Stimulated activated CD8-positive, alpha-beta memory T cell treated with anti-CD3 and anti-CD28 coated beads, Interleukin-7, amount 100 ng/mL, for 1 hour (primary cell): ENCODE measurements around the gene CLMN.

Experiments used
- DNase-seq, 2 donors: peaks; one replicate each; pipeline ENCODE4 v3.0.0-alpha.2; 2020; ENCODE audit warnings: low read depth in 2 of 2

Gene CLMN

DNA sequence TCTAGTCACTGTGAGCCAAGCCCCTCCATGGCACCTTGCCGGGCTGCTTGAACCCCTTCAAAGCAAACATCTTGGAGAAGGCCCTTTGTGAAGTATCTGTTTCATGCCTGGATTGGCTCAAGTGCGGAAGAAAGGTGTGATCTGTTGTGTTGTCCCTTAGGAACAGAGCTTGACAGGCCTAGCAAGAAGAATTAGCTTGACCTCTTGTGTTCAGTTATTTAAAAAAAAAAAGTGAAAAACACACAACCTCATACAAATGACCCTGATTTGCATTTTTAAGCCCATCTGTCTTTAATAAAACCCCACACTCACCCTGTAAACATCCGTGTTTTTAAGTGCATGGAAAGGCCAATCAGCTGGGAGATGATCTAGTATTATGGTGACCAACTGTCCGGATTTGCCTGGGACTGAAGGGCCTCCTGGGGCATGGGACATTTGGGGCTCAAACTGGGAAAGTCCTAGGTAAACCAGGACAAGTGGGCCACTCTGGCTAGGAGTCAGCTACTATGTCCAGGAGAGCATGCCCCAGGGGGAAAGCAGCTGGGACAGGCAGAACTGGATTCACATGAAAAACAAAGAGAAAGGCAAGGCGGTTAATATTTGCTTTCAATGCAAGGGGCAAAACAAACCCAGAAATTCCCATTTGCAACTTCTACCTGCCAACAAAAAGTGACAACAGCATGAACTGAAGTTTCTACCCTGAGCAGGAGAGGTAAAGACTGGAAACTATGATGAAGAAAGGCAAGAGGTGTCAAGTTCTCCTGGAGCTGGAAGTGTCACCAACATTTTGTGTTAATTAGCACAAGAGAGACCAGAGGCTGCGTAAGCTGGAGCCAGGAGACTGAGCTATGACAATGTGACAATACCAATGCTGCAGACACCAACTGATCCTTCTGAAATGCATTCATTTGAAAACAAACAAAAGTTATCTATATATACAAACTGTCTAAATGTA, 78.6 kb downstream of the CLMN start:
- DNase-seq = no peak

- no peak for DNase-seq
These were observed 81.0 kb downstream of the CLMN start for GRCh38 chr14:95238487-95239298.

DNA sequence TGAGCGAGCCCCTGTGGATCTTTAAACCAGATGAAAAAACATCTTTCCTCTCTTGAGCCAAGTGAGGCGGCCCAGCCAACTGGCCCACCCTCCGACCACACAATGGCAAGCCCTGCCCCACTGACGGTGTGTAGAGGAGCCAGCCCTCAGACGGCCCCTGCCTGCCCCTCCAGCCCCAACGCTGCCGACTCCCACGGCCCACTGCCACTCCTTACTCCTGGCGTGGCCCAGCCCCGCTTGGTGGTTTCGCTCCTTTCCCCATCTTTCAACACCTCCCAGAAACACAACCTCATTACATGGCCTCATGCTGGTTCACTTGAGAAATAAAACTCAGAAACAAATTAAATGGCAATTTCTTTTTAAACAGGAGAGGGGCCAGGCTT, 81.8 kb downstream of the CLMN start:
- no peak for DNase-seq

- no peak for DNase-seq
These were observed 82.4 kb downstream of the CLMN start for GRCh38 chr14:95237121-95237957.

DNA sequence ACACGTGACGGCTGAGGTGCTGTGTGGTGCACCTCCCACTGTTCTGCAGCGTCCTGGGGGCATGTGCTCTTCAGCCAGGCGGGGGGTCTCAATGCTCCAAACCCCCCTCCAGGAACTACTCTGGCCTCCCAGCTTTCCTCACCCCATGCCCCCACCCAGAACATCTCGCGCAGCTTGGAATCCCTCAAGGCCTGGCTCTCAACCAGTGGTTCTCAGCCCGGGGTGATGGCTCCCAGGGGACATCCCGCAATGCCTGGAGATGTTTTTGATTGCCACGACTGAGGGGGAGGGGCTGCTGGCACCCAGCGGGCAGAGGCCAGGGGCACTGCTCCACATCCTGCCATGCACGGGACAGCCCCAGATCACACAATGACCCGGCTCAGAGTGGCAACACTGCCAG, 83.5 kb downstream of the CLMN start:
- DNase-seq = no peak

DNA sequence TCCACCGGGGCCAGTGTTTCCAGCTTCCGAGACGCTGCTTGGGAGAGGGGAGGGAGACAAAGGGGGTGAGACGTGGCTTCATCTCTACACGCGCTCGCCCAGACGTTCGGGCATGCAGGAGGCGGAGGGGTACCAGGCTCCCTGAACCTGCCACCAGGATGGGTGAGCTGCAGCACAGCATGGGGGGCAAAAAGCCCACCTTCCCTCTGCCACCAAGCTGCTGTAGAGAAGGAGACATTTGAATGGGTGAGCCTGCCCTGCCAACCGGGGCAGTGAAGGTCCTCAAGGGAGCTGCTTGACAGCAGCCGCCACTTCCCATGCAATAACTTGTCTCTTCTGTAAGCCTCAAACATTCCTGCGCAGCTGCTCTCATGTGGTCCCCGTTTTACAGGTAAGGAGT, 83.9 kb downstream of the CLMN start:
- DNase-seq = no peak

GRCh38 chr14:95235351-95235750, 84.4 kb downstream of the CLMN start:
- no peak for DNase-seq

- no peak for DNase-seq
These were observed 85.3 kb downstream of the CLMN start for GRCh38 chr14:95234426-95234825.

DNA sequence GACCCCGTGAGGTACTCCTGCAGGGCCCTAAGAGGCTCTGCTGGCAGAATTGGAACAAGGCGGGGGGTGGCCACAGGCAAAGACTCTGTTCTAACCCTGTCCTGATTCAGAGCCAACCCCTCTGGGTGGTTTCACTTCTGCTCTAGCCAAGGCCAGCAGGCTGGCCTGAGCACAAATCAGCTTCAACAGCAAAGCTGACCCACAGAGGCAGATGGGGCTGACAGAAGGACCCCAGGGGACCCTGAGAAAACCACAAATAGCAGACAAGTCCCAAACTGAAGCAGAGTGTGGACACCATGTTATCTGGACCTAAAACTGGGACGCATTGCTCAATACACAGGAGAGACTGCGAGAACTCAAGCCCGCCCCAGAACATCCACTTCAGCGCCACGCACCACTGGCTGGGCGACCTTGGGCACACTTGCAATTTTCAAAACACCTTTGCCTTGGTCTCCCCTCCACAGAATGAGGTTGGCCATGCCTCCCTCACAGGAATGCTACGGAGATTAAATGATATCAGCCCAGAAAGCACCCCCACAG, 85.9 kb downstream of the CLMN start:
- no peak for DNase-seq

GRCh38 chr14:95232894-95233584, 86.7 kb downstream of the CLMN start:
- no peak for DNase-seq

DNA sequence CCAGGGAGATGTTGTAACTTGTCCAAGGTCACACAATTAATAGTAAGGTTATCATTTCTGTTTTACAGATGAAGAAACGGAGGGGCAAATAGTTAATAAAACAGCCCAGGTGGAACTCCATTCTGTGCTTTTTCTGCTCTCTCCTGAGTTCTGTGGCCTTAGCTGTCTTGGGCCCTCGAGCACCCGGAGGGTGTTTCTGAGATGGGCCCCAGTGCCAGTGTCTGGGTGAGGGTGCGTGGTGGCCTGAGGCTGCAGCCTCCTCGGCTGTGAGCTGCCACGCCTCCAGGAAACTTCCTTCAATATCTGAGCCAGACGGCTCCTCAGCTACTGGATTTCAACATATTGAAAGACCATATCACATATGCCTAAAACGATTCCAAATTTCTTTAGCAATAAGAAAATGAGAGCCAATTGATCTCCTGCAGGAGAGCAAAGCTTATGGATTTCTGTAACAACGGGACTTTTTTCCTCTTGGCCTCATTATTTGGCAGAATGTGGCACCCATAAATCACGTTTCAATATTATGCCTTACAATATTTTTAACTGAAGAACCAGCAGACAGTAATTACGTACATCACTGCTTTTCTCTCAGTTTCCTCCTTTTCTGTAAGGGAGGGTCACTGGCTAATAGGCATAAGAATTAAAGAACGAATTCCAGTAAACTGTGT, 87.6 kb downstream of the CLMN start:
- no peak for DNase-seq

DNA sequence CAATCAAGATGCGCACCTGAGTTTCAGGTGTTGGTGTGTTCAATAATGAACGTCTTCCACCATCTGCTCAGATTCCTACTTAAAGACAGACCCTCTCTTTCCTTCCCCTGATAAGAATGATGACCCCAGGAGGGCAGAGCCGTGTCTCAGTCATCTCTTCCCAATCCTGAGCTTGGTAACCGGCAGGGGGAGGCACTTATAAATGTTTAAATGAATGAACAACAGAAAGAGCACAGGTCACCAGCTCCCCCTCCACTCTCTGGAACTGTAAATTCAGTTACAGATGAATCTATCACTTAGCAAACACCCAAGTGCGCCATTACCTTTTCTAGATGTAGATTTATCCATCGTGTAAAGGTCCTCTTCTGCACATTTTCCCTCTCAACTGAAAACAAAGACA, 90.0 kb downstream of the CLMN start:
- DNase-seq = no peak

- DNase-seq = no peak
These were observed 91.5 kb downstream of the CLMN start for GRCh38 chr14:95228240-95228639.

DNA sequence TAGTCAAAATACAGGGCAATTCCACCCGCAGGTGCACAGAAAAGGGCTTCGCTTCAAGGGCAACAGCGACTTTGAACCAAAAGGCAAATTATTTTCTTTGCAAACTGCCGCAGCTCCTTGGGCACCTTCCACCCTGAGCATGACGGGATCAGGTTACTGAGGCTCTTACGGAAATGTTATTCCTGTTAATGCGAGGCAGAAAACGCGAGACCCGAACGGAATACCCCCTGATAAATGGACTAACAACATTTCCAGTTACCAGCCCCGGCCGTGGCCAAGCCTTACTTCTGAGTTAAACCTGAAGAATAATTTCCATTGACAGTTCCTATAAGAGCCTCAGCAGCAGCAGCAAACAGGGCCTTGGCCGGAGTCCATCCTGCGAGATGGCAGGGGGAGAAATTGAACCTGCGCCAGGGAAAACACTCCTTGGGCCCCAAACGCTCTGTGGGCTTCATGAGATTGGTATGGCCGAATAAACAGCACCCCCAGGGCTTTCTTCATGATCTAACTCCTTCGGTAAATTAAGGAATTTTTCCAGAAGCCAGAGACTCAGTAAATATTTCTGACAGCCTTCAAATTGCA, 92.3 kb downstream of the CLMN start:
- DNase-seq = no peak

- no peak for DNase-seq
These were observed 92.9 kb downstream of the CLMN start for GRCh38 chr14:95226801-95227200.

- DNase-seq = no peak
These were observed 94.3 kb downstream of the CLMN start for GRCh38 chr14:95225251-95225887.

GRCh38 chr14:95222870-95223398, 96.8 kb downstream of the CLMN start:
- no peak for DNase-seq

DNA sequence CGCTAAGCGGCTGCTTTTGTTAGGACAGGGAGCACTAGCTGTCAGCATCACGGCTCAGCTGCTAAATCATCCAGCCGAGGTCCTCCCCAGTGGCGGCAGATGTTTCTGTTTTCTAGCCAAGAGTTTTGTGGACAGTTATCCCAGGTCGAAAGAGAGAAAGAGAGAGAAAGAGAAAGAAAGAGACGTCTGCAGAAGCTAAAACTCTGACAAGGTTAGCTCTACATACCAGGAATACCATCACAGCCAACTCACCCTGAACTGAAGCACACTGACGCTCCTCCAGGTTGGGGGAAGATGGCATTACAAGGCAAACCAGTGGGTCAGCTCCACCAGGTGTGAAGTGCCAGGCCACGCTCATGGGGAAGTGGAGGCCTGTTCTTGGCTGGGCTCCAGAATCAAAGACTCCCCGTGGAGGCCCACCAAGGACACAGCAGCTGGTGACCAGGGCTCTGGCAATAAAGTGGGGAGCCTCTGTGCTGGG, 97.5 kb downstream of the CLMN start:
- no peak for DNase-seq

- no peak for DNase-seq
These were observed 98.2 kb downstream of the CLMN start for GRCh38 chr14:95221531-95221930.
